HG02759 (cell line): ENCODE results near the gene RAD51AP1.

Experiments used
- ATAC-seq: cut with Tn5 transposase; IDR thresholded peaks from one replicate; pipeline ENCODE4 v1.9.1; 2021; ENCODE audit warnings: mild to moderate bottlenecking, moderate library complexity; ENCODE audit not compliant: unreplicated experiment

RAD51AP1 gene

GRCh38 chr12:4540638-4541037 lies 1.9 kb downstream of the RAD51AP1 start:
- ATAC-seq, result no peak

DNA sequence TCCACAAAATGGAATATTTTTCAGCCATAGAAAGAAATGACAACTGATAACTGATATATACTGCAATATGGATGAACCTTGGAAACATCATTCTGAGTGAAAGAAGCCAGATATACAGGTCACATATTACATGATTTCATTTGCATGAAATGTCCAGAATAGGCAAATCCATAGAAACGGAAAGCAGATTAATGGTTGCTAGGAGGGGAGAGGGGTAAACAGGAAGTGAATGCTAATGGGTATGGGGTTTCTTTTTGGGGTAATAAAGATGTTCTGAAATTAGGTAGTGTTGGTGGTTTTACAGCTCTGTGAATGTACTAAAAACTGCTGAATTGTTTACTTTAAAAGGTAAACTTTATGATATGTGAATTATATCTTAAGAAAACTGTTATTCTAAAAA lies 6.5 kb downstream of the RAD51AP1 start:
- no peak for ATAC-seq

GRCh38 chr12:4552191-4552590 lies 13.5 kb downstream of the RAD51AP1 start:
- ATAC-seq, result no peak

DNA sequence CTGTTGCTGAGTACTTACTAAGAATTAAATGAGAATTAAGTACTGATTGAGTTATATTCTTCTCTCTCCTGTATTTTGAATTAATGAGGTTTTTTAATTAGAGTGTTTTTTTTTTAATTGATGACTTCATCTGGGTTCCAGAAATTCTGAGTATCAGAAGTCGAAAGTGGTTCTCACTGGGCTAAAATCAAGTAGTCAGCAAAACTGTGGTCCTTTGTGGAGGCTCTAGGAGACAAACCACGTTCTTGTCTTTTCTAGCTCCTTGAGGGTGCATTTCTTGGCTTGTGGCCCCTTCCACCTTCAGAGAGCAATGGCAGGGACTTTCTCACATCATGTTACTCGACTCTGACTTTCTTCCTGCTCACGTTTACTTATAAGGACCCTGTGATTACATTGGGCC lies 15.3 kb downstream of the RAD51AP1 start:
- no peak for ATAC-seq

DNA sequence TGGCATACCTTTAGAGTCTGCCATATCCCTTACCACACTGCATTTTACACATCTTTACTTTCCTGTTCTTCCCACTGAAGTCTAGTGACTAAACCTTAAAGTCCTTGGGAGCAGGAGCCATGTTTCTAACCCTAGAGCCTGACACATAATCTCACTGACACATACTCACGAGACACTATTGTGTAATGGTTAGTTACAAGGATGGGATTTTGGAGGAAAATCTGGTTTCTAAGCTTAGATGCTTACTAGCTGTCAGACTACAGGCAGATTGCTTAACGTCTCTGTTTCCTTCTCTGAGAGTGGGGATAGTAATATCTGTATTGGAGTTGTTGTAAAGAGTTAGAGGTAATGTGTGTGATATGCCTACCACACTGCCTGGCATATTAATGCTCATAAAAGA lies 17.1 kb downstream of the RAD51AP1 start:
- ATAC-seq, result no peak

GRCh38 chr12:4556735-4557530 lies 18.2 kb downstream of the RAD51AP1 start:
- ATAC-seq, result no peak

- ATAC-seq, result no peak
Measured at GRCh38 chr12:4557586-4557985, 18.9 kb downstream of the RAD51AP1 start.

DNA sequence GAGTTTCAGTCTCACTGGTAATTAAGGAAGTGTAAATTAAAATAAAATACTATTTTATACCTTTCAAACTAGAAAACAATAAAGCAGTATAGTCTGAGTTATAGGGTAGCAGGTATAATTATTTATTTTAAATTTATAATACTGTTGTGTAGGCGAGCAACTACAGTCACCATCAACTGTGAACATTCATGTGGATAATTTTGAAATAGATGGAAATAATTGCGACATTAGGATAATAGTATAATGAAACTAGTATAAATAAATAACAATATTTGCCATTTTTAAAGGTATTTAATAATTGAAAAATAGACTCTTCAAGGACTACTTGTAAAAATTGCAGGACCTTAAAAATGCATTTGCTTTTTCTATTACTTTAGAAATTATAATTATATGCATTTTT lies 19.5 kb downstream of the RAD51AP1 start:
- no peak for ATAC-seq

GRCh38 chr12:4562034-4562657 lies 23.5 kb downstream of the RAD51AP1 start, which contains the start of gene DYRK4:
DYRK4 (plus strand) TSS chr12:4562208; CDS start chr12:4562246, 38 bp downstream.
- ATAC-seq, result no peak

DNA sequence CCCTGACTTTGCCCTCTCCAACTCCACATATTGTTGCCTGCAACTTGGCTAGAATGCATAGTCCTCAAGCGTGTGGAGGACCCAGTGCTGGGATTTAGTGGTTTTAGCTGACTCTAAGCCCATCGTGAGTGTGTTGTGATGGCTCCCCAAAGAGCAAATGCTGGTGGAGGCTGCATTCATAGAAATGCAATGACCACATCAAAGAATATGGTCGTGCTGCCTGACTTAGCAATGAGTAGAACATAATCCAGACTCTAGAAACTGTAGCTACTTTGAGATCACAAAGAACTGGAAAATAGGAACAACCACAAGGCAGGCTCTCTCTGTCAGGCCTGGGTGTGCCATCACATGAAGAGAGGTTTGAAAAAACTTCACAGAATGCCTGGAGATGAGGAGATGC lies 24.6 kb downstream of the RAD51AP1 start:
- no peak for ATAC-seq

GRCh38 chr12:4564818-4565217 lies 26.1 kb downstream of the RAD51AP1 start:
- ATAC-seq, result no peak

GRCh38 chr12:4566474-4566873 lies 27.8 kb downstream of the RAD51AP1 start:
- no peak for ATAC-seq

DNA sequence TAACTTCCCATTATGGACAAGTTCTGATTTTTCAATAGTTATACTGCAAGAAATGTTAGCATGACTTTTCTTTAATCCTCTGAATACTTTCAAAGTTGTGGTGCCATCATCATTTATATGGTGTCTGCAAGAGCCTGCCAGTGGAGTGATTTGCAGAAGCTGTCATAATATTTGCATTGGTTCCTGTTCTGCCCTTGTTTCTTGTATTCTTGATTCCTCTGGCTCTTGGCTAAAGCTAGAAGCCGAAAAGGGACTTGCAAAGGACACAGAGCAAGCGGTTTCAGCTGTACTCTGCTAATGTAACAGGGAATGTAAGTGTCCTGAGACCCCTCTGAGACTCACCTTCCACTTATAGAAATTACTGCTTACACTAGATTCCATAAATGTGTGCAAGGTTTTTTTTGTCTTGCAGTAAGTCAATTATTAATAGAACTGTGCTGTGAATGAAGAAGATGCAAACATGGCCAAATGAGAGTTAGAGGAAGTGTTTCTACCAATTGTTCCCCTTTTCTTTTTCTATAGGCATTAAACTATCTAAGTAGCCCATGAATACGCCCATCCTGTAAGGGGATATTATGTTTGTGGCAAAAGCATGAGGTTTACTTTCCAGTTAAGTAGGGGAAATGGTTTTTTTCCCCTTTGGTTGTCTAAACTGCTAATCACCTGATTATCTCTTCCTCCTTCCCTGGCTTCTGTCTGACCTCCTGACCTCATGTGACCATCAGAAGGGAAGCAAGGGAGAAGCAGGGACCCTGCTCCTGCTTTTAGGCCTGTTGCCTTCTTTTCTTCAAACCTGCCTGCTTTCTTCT lies 28.6 kb downstream of the RAD51AP1 start:
- ATAC-seq, result peak; percentile 54

- ATAC-seq, result no peak
Measured at GRCh38 chr12:4569261-4569660, 30.6 kb downstream of the RAD51AP1 start.

DNA sequence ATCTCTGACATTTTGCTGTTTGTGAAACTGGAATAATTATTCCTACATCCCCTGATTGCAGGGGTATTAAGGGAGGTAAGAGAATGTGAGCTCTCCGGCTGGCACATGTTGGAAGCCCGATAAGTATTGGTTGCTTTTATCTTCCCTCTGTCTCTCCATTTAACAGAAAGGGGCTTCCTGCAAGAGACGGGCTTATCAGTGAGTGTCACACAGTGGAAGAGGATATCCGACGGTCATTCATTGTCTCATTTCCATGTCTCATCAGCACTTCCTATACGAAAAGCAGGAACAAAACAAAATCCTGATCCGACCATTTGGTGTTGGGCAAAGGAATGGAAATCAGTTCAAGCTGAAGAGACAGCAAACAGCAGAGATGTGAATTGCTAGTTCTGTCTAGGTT lies 34.0 kb downstream of the RAD51AP1 start:
- no peak for ATAC-seq

DNA sequence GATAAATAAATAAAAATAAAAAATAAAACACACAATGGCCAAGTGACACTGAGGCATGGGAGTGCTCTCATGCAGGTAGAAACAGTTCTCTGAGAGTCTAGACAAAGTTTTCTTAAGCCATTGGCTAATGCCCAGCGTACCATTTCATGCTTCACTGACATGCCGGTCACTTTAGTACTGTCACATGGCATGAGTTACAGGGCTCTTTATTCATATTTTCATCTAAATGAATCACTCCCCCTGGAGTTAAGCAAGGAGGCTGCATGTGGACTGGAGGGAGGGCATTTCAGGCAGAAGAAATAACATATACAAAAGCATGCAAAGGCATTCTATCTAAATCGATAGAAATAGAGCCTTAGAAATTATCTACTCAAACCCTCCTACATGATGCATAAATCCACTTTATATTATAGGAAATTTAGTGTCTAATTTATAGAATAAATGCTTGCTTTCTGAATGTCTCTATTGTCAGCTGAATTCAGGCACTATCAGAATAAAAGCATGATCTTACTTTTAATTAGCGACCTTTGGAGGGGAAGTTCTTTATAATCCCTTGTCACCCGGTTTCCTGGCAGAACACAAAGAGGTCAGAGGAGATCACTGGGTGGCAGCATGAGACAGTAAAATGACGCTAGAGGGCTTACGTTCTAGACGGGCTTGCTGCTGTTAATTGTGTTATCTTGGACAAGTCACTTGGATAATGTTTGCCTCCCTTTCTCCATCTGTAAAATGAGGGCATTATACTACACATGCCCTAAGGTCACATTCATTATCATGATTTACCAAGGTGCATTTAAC lies 40.8 kb downstream of the RAD51AP1 start:
- no peak for ATAC-seq

DNA sequence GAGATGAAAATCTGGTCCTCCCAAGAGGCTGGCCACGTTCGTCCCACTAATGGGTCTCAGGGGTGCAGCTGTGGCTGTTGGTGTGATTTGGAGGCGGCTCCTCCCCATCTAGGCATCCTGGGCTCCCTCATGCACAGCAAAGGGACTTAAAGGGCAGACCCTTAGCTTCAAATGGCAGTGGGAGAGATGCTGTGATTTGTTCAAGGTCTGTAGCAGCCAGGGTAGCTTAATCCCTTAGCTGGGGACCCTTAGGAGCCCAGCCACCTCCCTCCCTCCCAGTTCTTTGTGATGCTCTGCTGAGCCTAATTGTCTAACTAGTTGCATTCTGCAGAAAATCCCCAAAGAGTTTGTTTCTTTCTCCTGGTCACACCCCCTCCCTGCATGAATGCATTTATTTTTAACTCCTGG lies 41.6 kb downstream of the RAD51AP1 start:
- no peak for ATAC-seq

DNA sequence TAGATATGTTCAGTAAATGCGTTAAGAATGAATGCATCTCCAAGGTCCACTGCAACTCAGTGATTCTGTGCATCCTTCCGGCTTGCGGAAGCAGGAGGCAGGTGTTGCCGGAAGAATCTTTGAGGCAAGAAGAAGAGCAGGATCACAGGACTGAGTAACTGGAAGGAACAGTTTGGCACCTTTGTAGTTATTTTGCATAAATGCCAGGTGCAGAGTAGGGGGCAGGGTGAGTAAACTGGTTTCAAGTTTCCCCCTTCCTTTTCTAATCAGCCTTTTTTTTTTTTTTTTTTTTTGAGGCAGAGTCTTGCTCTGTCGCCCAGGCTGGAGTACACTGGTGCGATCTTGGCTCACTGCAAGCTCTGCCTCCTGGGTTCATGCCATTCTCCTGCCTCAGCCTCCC lies 45.6 kb downstream of the RAD51AP1 start:
- no peak for ATAC-seq

DNA sequence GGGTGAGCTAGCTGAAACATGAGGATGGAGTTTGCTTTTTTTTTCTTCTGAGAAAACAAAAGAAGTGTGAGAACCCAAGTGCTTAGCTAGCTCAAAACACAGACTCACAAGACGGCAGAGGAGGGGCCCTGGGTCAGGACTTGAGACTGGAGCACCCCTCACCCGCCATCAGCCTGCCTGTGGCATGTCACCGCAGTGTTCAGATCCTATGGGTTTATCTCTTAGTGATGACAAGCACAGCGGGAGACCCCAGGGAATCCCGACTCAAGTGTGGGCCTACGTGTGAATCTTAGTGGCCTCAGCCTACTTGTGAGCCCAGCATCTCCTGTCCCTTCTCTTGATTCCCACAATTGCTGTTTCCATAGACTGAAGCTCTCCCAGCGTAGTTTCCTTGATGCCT lies 46.2 kb downstream of the RAD51AP1 start:
- ATAC-seq, result no peak

DNA sequence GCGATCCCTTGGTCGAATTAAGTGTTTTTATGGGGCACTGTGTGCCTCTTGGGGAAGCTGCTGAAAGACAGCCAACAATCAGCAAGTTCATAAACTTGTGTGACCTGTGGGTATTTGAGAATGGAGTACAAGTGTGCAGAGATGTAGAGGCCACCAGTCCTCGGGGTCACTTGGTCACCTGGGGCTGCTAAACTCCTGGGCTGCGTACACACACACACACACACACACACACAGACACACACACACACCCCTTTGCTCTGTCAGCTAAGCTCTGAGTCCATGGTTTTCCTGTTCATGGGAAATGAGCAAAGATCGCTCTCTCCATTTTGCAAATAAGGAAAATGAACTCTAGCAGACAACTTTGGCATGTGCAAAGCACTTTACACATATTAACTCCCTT lies 47.8 kb downstream of the RAD51AP1 start:
- ATAC-seq, result no peak

DNA sequence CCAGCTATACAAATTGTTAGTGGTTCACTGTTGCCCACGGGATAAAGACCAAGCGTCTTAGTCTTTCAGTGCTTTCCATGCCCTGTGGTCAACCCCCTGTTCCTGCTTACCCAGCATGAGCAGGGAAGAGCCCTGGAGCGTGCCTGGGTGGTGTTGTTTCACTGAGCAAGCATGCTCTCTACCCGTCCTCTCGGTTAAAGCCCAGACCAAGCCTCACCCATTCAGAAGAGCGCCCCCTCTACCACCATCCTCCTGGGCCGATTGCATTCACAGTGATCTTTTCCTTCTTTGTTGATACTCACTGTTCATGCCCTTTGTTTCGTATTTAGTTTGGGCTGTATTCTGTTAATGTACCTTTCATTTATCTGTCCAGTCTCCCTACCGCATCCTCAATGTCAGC lies 48.4 kb downstream of the RAD51AP1 start:
- no peak for ATAC-seq
